T1000 (cell line): ENCODE measurements around the gene CHID1.
A peak's percentile ranks its signal among the peaks of the same experiment; 100 is the strongest.

Experiments used
- DNase-seq: peaks from one replicate; lab custom pipeline; 2025; ENCODE audit warnings: mixed read lengths; lab: John Stamatoyannopoulos, UW

Gene CHID1

DNA sequence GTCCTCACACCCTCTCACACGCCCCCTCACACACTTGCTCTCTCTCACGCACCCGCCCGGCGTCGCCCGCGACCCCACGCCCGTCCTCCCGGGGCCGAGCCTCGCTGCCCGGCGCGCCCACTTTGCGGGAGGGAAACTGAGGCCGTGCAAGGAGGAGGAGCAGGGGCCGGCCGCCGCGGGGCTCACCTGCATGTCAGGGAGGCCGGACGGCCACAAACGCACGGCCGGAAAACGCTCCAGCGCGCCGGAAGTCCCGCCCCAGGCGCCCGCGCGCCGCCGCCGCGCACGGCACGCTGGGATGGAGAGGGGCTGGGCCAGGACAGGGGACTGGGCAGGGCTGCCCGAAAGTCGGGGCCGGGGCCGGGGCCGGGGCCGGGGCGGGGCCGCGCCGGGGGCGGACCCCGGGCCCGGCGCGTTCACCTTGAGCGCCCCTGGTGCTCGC is at the start of gene CHID1:
CHID1 (minus strand) TSS at position 222 of the 442 bp plus-strand sequence. CDS start 5,994 bp downstream, outside the sequence.
- peak; percentile 57 for DNase-seq

DNA sequence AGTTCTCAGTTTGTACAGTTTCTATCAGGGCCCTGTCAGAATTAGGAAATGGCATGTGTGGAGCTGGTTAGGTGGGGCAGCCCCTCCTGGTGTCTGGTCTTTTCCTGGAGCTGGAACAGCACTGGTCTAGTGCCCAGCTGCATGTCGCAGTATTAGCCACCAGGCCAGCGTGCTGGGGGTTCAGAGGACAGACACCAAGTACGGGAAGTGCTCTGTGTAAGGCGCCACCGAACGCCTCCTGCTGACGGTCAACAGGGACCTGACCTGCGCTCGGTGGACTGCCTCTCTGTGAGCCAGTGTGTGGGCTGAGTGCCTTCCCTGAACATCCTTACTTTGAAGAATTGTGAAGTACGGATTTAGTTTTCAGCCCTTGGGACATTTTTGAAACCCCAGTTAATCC is 49.0 kb upstream of the CHID1 start:
- no peak for DNase-seq

DNA sequence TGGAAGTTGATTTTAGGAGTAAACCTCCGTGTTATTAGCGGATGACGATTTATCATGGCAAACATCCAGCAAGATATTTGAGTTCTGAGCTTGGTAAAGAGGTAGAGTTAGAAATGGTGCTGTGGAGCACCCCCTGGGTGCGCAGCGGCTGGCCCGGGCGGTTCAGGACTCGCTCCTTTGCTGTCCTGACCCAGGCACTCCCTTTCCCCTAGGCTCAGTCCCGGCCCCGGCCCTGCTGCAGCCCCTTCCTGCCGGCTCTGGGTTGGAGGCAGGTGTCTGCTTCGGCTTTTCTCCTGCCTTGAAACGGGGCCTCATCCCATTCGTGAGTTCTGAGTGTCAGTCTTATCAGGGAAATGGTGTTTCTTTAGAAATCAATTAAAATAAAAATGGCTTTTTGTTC is 48.4 kb upstream of the CHID1 start:
- DNase-seq, result no peak

DNA sequence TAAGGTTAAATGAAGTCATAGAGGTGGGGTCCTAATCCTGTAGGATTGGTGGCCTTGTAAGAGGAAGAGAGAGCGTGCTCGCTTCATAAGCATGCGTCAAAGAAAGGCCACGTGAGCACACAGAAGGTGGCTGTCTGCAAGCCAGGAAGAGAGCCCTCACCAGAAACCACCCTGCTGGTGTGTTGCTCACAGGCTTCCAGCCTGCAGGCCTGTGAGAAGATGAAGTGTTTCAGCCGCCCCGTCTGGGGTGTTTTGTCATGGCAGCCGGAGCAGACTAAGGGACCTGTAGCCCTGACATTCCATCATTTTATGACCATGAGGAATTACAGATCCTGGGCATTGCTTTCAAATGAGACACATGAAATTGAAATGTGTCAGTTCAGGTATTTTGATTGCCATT is 47.5 kb upstream of the CHID1 start:
- no peak for DNase-seq

DNA sequence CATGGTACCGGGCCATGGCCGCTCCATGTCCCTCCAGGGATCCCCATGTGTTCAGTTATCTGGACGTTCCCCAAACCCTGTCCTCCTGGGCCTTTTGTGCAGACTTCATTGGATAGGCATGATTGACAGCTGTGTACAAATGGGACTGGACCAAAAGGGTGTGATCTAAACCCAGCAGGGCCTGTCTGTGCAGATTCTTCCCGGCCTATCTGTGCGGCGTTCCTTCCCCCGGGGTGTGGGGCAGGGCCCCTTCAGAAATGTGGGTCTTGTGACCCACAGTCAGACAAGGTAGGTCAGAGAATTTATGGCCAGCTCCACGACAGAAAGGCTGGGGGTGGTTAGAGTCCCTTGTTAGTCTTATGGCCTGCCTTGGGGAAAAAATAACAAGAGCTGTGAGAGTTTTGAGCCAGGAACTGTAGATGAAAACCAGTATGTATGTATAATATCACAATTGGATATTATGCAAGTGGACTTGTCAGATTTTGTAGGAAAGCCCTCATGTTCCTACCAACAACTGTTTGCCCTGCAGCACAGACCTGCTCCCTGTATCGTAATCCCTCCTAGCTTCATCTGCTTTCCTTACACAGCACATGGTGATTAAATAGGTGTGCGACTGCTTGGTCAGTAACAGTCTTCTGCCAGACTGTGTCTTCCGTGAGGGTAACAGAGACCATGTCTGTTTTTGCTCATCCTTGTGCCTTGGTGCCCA is 46.8 kb upstream of the CHID1 start:
- DNase-seq, result no peak

DNA sequence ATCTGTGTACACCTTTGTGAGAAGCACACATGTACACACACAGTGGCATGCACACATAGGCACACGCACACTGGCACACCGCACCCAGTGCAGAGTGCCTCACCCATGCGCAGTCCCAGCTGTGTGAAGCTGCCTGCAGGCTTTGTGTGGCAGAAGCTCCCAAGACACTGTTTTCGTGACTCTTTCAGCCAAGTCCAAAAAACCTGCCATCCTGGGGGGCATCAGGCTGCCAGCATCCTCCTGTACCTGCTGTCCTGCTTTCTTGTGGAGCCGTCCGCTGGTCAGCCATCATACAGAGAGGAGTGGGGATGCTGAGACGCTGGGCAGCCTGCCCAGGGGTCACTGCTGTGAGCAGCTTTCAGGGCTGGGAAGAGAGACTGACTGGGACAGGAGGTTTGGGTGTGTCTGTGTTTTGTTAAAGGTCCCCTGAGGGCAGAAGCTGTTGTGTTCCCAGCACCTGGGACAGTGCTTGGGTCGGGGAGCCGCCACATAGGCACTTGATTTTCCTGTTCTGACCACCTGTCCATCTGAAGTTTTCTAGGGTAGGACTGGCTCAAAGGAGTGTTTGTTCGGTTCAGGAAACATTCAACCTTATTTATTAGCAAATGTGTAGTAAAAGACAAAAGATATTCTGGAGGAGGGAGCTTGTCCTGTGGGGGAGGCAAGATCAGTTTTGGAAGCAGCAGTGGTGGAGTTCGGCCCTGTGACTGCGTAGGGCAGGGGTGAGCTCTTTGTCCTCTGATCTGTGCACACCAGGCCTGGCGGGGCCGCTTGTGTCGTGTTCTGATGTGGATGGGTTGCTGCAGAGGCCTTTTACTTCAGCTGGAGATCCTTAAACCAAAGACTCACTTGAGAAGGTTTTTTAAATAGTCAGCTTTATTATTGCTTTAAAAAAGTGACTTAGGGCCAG is 44.8 kb upstream of the CHID1 start:
- DNase-seq, result no peak

DNA sequence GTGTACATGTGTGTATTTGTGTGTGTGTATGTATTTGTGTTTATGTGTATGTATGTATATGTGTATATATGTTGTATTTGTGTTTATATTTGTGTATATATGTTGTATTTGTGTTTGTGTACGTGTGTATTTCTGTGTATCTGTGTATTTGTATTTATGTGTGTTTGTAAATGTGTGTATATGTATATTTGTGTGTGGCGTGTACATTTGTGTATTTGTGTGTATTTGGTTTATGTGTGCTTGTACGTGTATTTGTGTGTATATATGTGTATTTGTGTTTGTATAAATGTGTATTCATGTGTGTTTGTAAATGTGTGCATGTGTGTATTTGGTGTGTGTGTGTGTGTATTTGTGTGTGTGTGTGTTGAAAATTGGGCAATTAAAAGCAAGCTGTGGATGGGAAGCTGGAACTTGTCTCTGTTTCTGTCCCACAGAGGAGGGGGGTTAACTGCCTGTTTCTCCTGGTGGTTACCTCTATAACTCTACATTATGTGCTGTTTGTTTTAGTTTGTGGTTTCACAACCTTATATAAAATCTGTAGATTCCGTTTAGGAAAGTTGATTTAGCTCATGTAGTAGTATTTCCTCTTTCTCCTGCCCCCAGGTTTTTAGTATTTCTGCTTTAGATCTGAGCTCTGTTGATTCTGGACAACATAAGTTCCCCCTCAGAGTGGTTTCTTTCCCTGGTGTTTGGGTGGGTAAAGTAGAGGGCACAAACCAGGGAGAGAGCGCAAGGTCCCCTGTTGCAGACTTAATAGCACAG is 44.0 kb upstream of the CHID1 start:
- no peak for DNase-seq

DNA sequence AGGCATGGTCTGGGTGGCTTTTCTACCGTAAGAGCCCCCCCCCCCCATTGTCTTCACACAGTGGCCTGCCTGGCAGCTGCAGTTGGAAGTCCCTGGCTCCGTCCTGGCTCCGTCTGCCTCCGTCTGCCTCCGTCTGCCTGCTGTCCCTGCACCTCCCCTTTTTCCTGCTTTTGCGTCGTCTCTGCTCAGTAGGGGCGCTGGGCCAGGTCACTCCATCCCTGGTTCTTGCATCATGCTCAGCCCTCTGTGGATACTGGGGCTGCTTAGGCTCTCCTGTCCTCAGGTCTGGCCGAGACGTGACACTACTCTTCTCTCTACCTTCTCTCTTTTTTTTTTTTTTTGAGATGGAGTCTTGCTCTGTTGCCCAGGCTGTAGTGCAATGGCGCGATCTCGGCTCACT is 42.9 kb upstream of the CHID1 start:
- no peak for DNase-seq

DNA sequence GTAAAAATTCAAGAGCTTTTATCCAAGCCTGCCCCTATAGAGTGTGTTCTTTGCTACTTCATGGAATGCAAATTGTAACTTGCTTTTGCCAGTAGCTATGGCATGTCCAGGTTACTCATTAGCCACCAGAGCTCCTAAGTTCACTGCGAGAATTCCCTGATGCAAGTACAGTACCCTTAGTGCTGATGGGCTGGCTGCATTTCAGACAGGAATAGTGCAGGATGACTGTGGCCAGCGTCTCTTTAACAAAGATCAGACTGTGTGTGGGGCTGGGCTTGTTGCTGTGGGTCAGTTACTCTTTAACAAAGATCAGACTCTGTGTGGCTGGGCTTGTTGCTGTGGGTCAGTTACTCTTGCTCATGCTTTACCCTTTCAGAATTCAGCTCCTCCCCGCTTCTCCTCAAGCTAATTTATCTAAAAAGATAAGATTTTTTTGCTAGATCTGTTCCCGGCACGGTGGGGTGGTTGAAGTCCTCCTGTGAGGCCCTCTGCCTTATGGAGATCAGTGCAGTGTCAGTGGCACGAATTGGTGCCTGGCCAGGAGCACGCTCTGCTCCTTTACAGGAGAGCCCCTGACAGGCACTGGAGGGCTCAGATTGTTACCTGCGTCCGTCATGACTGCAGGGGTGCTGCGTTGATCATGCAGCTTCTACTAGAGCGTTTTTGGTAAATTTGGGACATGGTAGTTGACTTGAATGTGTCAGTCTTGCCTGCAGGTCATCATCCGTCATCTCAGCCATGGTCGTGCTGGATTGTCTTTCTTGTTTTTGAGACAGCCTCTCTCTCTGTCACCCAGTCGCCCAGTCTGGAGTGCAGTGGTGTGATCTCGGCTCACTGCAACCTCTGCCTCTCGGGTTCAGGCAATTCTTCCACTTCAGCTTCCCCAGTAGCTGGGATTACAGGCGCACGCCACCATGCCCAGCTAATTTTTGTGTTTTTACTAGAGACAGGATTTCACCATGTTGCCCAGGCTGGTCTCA is 42.1 kb upstream of the CHID1 start:
- no peak for DNase-seq

DNA sequence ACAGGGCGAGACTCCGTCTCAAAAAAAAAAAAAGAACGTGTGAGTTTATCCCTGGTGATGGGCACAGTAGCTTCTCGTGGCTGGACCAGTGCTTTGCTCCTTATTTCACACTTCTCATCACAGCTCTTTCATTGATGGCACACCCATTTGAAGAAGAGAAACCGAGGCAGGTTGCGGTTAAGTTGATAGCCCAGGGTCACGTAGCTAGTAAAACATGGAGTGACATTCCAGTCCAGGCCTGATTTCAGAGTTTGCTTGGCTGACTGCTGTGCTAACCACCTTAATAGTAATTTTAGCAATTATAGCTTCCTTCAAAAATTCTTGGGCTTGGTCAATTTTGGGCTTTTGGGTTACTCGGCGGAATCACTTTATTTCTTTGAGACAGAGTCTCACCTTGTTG is 40.9 kb upstream of the CHID1 start:
- no peak for DNase-seq

DNA sequence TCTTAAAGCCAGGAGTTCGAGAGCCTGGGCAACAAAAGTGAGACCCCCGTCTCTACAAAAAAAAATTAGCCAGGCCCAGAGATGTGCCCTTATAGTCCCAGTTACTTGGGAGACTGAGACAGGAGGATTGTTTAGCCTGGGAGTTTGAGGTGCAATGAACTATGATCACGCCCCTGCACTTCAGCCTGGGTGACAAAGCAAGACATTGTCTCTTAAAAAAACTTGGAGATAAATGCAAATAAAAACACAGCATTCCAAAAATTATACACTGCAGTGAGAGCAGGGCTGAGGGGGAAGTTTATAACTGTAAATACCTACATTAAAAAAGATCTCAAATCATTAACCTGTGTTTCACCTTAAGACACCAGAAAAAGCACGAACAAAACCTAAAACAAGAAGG is 37.1 kb upstream of the CHID1 start:
- no peak for DNase-seq

DNA sequence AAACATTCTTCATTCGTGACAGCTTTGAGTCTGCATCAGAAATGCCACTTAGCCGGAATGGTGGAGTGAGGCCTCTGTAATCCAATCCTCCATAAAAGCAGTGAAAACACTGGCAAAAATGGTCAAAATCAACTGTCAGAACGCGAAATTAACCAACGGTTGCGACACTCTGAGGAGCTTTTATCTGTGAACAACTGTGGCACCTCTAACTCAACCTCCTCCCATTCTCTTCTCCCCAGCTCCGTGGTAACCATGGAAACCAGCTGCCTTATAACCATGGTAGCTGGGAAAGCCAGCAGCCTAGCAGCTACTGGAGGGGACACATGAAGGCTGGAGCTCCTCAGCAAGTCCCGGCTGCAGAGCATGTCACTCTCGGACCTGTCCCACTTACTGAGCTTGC is 35.4 kb upstream of the CHID1 start:
- DNase-seq, result no peak

DNA sequence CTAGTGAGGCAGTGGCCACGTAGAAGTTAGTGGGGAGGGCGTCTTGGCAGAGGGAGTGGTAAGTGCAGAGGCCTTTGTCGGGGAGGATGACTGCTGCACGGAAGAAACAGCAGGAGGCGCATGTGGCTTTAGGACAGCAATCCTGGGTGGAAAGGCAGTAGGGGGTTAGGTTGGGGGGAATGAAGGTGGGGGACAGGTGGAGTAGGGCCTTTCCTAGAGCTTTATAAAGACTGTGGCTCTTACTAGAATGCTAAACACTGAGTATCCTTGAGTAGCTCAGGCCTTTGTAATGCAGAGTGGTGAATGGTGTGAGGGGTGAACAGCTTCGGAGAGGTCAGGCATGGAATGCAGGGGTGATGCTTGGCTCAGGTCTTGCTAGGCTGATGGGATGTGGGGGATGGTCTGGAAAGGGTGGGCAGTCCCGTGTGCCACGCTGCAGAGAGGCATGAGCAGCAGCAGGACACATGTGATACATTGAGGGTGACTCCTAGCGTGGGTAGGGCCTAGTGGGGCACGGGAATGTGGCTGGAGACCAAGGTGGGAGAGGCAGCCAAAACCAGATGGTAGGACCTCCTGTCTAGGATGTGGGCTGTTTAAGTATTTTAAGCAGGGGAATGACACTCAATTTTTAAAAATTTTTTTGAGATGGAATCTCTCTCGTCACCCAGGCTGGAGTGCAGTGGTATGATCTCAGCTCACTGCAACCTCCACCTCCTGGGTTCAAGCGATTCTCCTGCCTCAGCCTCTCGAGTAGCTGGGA is 34.3 kb upstream of the CHID1 start:
- DNase-seq, result no peak

DNA sequence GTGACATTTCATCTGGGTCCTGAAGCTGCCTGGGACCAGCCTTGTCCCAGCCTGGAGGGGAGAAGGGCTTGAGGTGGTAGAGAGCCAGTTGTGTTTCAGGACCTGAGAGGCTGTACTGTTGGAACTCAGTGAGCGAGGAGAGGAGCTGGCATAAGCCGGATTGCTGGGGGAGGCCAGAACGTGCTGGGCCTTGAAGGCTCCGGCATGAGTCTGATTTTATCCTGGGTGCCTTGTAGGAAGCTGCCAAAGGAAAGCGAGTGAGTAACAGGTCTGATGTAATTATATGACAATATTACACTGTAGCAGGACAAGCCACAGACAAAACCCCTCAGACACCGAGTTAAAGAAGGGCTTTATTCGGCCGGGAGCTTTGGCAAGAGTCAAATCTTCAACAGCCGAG is 32.2 kb upstream of the CHID1 start:
- DNase-seq, result no peak

DNA sequence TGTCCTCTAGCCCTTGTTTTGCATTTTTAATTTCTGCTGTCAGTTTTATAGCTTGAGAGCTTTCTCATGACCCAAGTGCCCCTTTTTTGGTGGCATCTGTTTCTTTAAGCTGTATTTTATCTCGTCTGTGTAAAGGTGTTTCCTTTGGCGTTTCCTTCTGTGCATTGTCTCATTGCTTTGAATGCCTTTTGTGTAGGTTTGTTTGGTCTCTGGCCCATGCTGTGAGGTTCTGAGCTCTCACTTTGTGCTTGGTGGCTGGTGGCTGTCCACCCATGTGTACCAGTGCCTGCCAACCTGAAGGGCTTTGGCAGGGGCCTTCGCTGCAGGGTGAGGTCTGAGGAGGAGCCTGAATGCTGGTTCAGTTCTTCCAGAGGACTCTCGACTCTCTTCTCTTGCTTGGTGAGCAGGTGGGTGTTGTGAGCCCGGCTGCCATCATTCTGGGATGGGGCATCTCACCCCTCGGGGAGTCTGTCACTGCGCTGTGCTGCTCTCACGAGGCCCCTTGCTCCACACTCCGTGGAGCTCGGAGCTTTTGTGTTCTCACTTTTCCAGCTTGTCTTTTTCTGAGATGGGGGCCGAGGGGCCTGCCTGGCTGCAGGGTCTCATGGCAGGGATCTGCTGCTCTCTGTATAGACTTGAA is 30.0 kb upstream of the CHID1 start:
- DNase-seq, result no peak

DNA sequence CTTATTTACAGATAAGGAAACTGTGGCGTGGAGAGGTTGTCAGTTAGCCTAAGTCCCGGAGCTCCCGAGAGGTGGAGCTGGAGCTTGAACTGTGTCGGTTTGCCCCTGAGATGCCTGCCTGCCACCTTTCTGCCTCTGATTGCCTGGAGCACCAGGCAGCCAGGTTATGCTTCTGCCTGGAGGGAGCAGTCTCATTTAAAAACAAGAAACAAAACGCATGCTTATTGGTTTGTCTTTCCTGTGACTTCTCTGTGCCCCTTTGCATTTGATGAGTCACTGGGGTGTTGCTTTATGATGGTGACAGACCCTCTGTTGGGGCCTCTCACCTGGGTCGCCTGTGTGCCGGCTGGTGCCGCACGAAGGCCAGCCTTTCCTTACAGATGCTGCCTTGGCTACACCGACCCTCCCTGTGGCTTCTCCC is 27.2 kb upstream of the CHID1 start:
- no peak for DNase-seq

DNA sequence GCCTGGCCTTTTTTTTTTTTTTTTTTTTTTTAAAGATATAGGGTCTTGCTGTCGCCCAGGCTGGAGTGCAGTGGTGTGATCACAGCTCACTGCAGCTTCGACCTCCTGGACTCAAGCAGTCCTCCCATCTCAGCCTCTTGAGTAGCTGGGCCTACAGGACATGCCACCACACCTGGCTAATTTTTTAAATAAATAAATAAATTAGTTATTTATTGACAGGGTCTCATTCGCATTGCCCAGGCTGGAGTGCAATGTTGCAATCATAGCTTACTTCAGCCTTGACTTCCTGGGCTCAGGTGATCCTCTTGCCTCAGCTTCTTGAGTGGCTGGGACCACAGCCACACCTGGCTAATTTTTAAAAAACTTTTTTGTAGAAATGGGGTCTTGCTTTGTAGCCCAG is 25.6 kb upstream of the CHID1 start:
- no peak for DNase-seq

DNA sequence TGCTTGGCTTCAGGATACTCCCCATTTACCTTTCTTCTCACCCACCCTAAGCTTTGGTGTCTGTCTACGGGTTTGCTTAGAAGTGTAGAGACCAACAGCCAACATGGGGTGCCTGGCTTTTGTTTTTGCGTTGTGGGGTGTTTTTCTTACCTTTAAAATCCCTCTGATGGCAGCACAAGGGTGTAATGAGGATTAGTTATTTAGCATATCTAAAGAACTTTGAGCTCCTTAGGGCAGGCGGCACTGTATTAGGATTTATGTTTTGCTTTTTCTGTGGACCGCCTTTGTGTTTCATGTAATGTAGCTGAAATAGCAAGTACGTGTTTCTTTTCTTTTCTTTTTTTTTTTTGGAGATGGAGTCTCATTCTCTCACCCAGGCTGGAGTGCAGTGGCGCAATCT is 23.9 kb upstream of the CHID1 start:
- DNase-seq, result no peak

DNA sequence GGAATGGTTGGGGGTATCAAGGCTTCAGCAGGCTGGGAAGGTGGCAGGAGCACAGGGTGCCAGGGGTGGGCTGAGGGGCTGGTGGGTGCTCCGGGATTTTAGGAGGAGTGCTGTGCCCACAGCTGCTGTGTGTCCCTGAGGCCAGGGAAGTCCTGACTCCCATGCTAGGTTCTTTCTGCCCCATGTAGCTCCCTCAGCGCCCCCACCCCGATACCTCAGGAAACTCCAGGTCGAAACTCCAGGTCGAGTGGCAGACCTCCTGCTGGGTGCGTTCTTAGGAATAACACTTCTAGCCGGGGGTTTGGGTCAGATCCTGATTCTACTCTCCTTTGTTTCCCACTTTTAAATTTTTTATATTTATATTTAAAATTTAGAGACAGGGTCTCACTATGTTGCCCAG is 23.3 kb upstream of the CHID1 start:
- DNase-seq, result no peak
